ENCODE results near the gene TNFRSF14. TPM values are rescaled to one million over a fixed set of nuclear protein-coding genes. Genes with fewer than 3 reads are reported as not detected.

TNFRSF14 gene
- total and polyA plus RNA-seq, 2 of the 13 experiments (the other 11 are each of a cell fraction or from before 2014, with no cell fraction given): 11.9 to 49.9 TPM

GRCh38 chr1:2606881-2607621 lies 50.9 kb downstream of the TNFRSF14 start (continued):
- TF ChIP-seq CSRNP2 (CRISPR knock-in tag; conservative IDR thresholded peaks at IDR 0.05; ENCODE audit: low read depth): no peak
- TF ChIP-seq ZNF225 (CRISPR knock-in tag; IDR thresholded peaks at IDR 0.05): no peak
- TF ChIP-seq IRF1 (CRISPR knock-in tag; IDR thresholded peaks at IDR 0.05; ENCODE audit: low read depth): no peak
- TF ChIP-seq MLX (CRISPR knock-in tag; IDR thresholded peaks at IDR 0.05): no peak
- TF ChIP-seq ZFP36 (IDR thresholded peaks at IDR 0.05; ENCODE audit: borderline replicate concordance, low read depth, low read length, partially characterized antibody): no peak
- no peak for TF ChIP-seq DZIP1 (CRISPR knock-in tag; IDR thresholded peaks at IDR 0.05)

Data from HepG2 (cell line).